ENCODE results near the gene GGT6. TPM values are rescaled to one million over a fixed set of nuclear protein-coding genes. Genes with fewer than 3 reads are reported as not detected.

The GGT6 gene
- total and polyA plus RNA-seq, 2 of the 13 experiments (the other 11 are each of a cell fraction or from before 2014, with no cell fraction given) = 0.16 to 0.80 TPM

DNA sequence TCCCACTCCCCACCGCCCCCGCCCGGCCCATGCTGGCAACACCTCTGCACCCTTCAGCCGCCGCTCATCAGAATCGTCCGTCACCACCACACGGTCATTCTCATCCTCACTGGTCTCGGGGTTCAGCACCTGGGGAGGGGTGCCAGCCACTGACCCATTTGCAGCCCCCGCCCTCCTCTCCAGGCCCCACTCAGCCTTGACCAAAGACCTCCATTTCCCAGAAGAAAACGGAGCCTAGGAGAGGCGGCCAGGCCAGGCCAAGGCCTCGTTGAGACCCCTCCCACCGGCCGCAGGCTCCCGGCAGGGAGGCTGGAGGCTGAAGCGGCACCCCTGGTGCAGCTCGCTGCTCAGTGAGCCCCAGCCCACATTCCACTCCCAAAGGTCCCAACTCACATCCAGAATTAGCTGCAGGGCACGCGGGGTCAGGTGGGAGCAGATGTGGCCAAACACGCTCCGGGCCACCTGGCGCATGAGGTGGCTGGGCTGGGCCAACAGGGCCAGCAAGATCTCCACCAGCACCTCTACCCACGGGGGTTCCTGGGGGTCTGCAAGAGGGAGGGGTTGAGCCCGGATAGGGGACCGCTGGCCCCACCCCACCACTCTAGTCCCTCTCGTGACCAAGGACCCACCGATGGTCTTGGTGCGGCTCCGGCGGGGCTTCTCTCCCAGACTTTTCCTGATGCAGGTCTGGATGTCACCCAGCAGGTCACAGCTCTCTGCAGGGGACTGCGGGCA is 15.0 kb downstream of the GGT6 start:
- TF ChIP-seq CAMTA2 (CRISPR knock-in tag; IDR thresholded peaks at IDR 0.05; ENCODE audit: borderline replicate concordance) = no peak
- no peak for TF ChIP-seq ZNF770 (CRISPR knock-in tag; IDR thresholded peaks at IDR 0.05)
- TF ChIP-seq ZNF180 (CRISPR knock-in tag; IDR thresholded peaks at IDR 0.05; ENCODE audit: borderline replicate concordance, low read depth) = no peak
- peak; percentile 66; the same call in 1 of the 2 replicates for TF ChIP-seq RBFOX2 (IDR thresholded peaks at IDR 0.05; ENCODE audit: low read depth, low read length)
- TF ChIP-seq SP1 (IDR thresholded peaks at IDR 0.05) = no peak
- no peak for TF ChIP-seq SP1 (CRISPR knock-in tag; IDR thresholded peaks at IDR 0.05)
- TF ChIP-seq JUN (CRISPR knock-in tag; IDR thresholded peaks at IDR 0.05) = no peak
- no peak for TF ChIP-seq ZMAT5 (CRISPR knock-in tag; IDR thresholded peaks at IDR 0.05; ENCODE audit: borderline replicate concordance, low read depth)
- no peak for TF ChIP-seq CREB1 (IDR thresholded peaks at IDR 0.05)
- TF ChIP-seq CREB1 (CRISPR knock-in tag; IDR thresholded peaks at IDR 0.05) = no peak
- no peak for TF ChIP-seq ZNF567 (CRISPR knock-in tag; IDR thresholded peaks at IDR 0.05; ENCODE audit: borderline replicate concordance)
- no peak for TF ChIP-seq PBX2 (CRISPR knock-in tag; IDR thresholded peaks at IDR 0.05)
- TF ChIP-seq CBX5 (CRISPR knock-in tag; IDR thresholded peaks at IDR 0.05; ENCODE audit: borderline replicate concordance) = no peak
- TF ChIP-seq ZNF546 (CRISPR knock-in tag; conservative IDR thresholded peaks at IDR 0.05) = no peak
- peak; percentile 6; the same call in 1 of the 2 replicates for TF ChIP-seq POLR2G (IDR thresholded peaks at IDR 0.05; ENCODE audit: low read depth, low read length)
- no peak for TF ChIP-seq MED13 (CRISPR knock-in tag; IDR thresholded peaks at IDR 0.05)
- TF ChIP-seq ZNF549 (CRISPR knock-in tag; IDR thresholded peaks at IDR 0.05) = no peak
- TF ChIP-seq ZNF432 (CRISPR knock-in tag; IDR thresholded peaks at IDR 0.05; ENCODE audit: borderline replicate concordance) = no peak
- no peak for TF ChIP-seq PPARG (CRISPR knock-in tag; conservative IDR thresholded peaks at IDR 0.05)
- no peak for TF ChIP-seq CBX1 (IDR thresholded peaks at IDR 0.05; ENCODE audit: low read depth)
- TF ChIP-seq ZFP36L2 (CRISPR knock-in tag; IDR thresholded peaks at IDR 0.05) = no peak
- no peak for TF ChIP-seq ZFP37 (CRISPR knock-in tag; IDR thresholded peaks at IDR 0.05; ENCODE audit: borderline replicate concordance)
- TF ChIP-seq FOXC1 (CRISPR knock-in tag; IDR thresholded peaks at IDR 0.05; ENCODE audit: borderline replicate concordance) = no peak
- peak; percentile 90 for TF ChIP-seq AGO2 (optimal IDR thresholded peaks at IDR 0.05; ENCODE audit: low read depth, low read length)
- no peak for TF ChIP-seq ZFYVE20 (CRISPR knock-in tag; IDR thresholded peaks at IDR 0.05; ENCODE audit: borderline replicate concordance, low read depth)
- Histone ChIP-seq H4K20me1 (ENCODE audit: insufficient read depth, low read length) (no peaks in the 10 kb centered on the region), H3K27me3 (ENCODE audit: control insufficient read depth in 1 of 2, insufficient read depth in 2 of 2, low read length in 2 of 2) (no peaks in the 10 kb centered on the region), H3K4me2 (ENCODE audit: low read depth, low read length) (no peak overlapping the region), H3K9ac (ENCODE audit: insufficient read depth, low read depth, low read length) (no peak overlapping the region), H3K4me1 (ENCODE audit: insufficient read depth, low read length) (peaks cover 7% of the 10 kb centered on the region; the same call in 1 of the 2 replicates), H3K36me3 (replicated peaks in 1 of 2; ENCODE audit: control insufficient read depth in 1 of 2, insufficient read depth in 2 of 2, low read length in 2 of 2) (peaks cover 50 to 86% of the 10 kb centered on the region in 2 experiments), H3K9me3 (ENCODE audit: low read length) (no peaks in the 10 kb centered on the region), H2AFZ (ENCODE audit: low read length) (no peak overlapping the region), H3K27ac (ENCODE audit: extremely low read length, insufficient read depth, low read length) (no peak overlapping the region), H3K4me3 (replicated peaks in 1 of 3; ENCODE audit: insufficient read depth in 1 of 3, low read depth in 2 of 3, low read length in 3 of 3) (no peak overlapping the region), H3K79me2 (ENCODE audit: insufficient read depth, low read length) (no peaks in the 10 kb centered on the region)
- over 99% methylated on average over 14 of the region's 32 CpGs for WGBS (ENCODE audit: low lambda C conversion rate)
- DNase-seq (ENCODE audit: low spot score) = no peak
- in situ Hi-C loops (cut with HindIII; ENCODE audit: extremely low pct_ligation_motif_present, low pct_unique_long_range_greater_than_20kb) = no loop called here
- CTCF ChIA-PET (ENCODE audit: low intra/inter-chr PET ratio, low total read pairs) = no interaction called here
- FAIRE-seq = no peak
- ATAC-seq = no peak
- POLR2A ChIA-PET = no interaction called here
- intact Hi-C loops (cut with micrococcal nuclease; ENCODE audit: unreplicated experiment) = no loop called here
- no TSS peak for BruUV-seq (replicated peaks)
